Neuronal stem cell (in vitro differentiated cells): Measurements from ENCODE around the gene FRMD5.

Experiments used
- DNase-seq: peaks from one replicate; pipeline ENCODE4 v3.0.0-alpha.2; 2013; ENCODE audit warnings: low spot score
- H2AFZ ChIP-seq: one replicate; pipeline ENCODE4 v1.6.1; 2013; ENCODE audit warnings: mild to moderate bottlenecking, low read length, inconsistent platforms
- H2AK5ac ChIP-seq: 2 replicates; pipeline ENCODE4 v1.6.1; 2013; ENCODE audit warnings: low read depth, mild to moderate bottlenecking, inconsistent platforms, low read length, moderate library complexity, mixed read lengths
- H2BK120ac ChIP-seq: 2 replicates; pipeline ENCODE4 v1.6.1; 2013; ENCODE audit warnings: low read depth, mild to moderate bottlenecking, inconsistent platforms, low read length, moderate library complexity, mixed read lengths
- H2BK12ac ChIP-seq: one replicate; pipeline ENCODE4 v1.6.1; 2013; ENCODE audit warnings: low read length, inconsistent platforms
- H2BK15ac ChIP-seq: 2 replicates; pipeline ENCODE4 v1.6.1; 2013; ENCODE audit warnings: mild to moderate bottlenecking, low read length, inconsistent platforms, mixed read lengths
- H2BK5ac ChIP-seq: one replicate; pipeline ENCODE4 v1.6.1; 2013; ENCODE audit warnings: inconsistent platforms, mild to moderate bottlenecking, low read length, moderate library complexity
- H3K14ac ChIP-seq: one replicate; pipeline ENCODE4 v1.6.1; 2013; ENCODE audit warnings: low read length, inconsistent platforms
- H3K18ac ChIP-seq: 2 replicates; pipeline ENCODE4 v1.6.1; 2013; ENCODE audit warnings: low read length, inconsistent platforms
- H3K23ac ChIP-seq: 2 replicates; pipeline ENCODE4 v1.6.1; 2013; ENCODE audit warnings: low read depth, mild to moderate bottlenecking, mixed read lengths, low read length, inconsistent platforms; ENCODE audit not compliant: poor library complexity
- H3K27ac ChIP-seq: replicated peaks from 3 replicates; pipeline ENCODE4 v1.5.1; 2013; ENCODE audit warnings: low read length, inconsistent platforms
- H3K27me3 ChIP-seq, 3 experiments: 2 replicates each; pipeline ENCODE4 v1.6.1; 2013; ENCODE audit warnings: low read length in 3 of 3, mild to moderate bottlenecking in 2 of 3, inconsistent platforms in 1 of 3, low read depth in 1 of 3, mixed read lengths in 1 of 3, moderate library complexity in 1 of 3; ENCODE audit not compliant: control insufficient read depth in 3 of 3, insufficient read depth in 3 of 3
- H3K36me3 ChIP-seq, 2 donors: replicated peaks in 1 of 2; 2 replicates each; pipeline ENCODE4 v1.6.1; 2013; ENCODE audit warnings: low read length in 2 of 2; ENCODE audit not compliant: control insufficient read depth in 2 of 2, insufficient read depth in 2 of 2
- H3K4ac ChIP-seq: 2 replicates; pipeline ENCODE4 v1.6.1; 2013; ENCODE audit warnings: inconsistent platforms, mild to moderate bottlenecking, low read length, moderate library complexity
- H3K4me1 ChIP-seq, 2 donors: 1 replicate in 1 of 2; 2 replicates in 1 of 2; pipeline ENCODE4 v1.6.1; 2013; ENCODE audit warnings: low read length in 2 of 2, low read depth in 1 of 2; ENCODE audit not compliant: control insufficient read depth in 2 of 2, insufficient read depth in 1 of 2
- H3K4me2 ChIP-seq: one replicate; pipeline ENCODE4 v1.6.1; 2013; ENCODE audit warnings: mild to moderate bottlenecking, low read length, inconsistent platforms; ENCODE audit not compliant: insufficient read depth, poor library complexity, severe bottlenecking
- H3K4me3 ChIP-seq, 2 donors: 2 replicates each; pipeline ENCODE4 v1.5.1; 2013; ENCODE audit warnings: low read length in 2 of 2, mild to moderate bottlenecking in 2 of 2, inconsistent platforms in 1 of 2, moderate library complexity in 1 of 2
- H3K79me1 ChIP-seq: one replicate; pipeline ENCODE4 v1.6.1; 2013; ENCODE audit warnings: low read depth, mild to moderate bottlenecking, inconsistent platforms, low read length, moderate library complexity
- H3K9ac ChIP-seq: one replicate; pipeline ENCODE4 v1.6.1; 2013; ENCODE audit warnings: mild to moderate bottlenecking, low read depth, low read length, inconsistent platforms; ENCODE audit not compliant: poor library complexity
- H3K9me3 ChIP-seq, 2 donors: replicated peaks in 1 of 2; 2 replicates each; pipeline versions ENCODE3 to v1.6.1; 2013; ENCODE audit warnings: low read length in 2 of 2, mild to moderate bottlenecking in 2 of 2, inconsistent platforms in 1 of 2, low read depth in 1 of 2, mixed read lengths in 1 of 2, moderate library complexity in 1 of 2; ENCODE audit not compliant: control insufficient read depth in 2 of 2, insufficient read depth in 1 of 2
- H4K8ac ChIP-seq: one replicate; pipeline ENCODE4 v1.6.1; 2013; ENCODE audit warnings: low read depth, mild to moderate bottlenecking, inconsistent platforms, low read length, moderate library complexity
- H4K91ac ChIP-seq: one replicate; pipeline ENCODE4 v1.6.1; 2013; ENCODE audit warnings: low read length, low read depth, mild to moderate bottlenecking, inconsistent platforms; ENCODE audit not compliant: poor library complexity
- WGBS, 2 donors: extraction: QIAGEN DNeasy Blood & Tissue Kit; methylation state at CpG; one replicate each; pipeline ENCODE4 v1.1.7; 2013; ENCODE audit warnings: missing lambda C conversion rate in 2 of 2, mixed read lengths in 1 of 2; ENCODE audit not compliant: insufficient read length in 2 of 2, insufficient replicate concordance in 1 of 2; ENCODE audit errors: extremely low coverage in 2 of 2; 5-methylcytosine and 5-hydroxymethylcytosine counted together

FRMD5 gene

DNA sequence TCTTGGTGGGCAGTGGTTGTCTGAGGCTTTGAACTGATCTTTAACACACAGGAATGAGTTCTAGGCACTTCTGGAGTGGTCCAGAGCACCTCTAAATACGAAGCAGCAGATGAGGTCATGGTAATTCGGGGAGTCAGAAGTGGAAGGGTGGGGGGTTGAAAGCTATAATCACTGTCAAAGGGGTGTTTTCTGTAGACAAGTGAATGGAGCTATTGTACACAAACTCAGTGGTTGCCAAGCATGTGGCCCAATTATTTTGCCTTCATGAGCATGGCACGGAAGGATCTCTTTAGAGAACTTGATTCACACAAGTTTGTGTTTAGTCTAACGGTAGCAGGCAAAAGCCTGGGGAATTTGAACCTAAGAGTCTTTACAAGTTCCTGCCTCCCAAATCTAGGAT lies 6.3 kb downstream of the FRMD5 start:
- H3K27ac ChIP-seq = no peak overlapping the region
- H4K8ac ChIP-seq = no peak overlapping the region
- H3K27me3 ChIP-seq = peaks cover 0 to 28% (median 4%) of the 10 kb centered on the region in 3 experiments
- peaks cover 5 to 6% of the 10 kb centered on the region in 2 donors for H3K4me1 ChIP-seq
- no peak overlapping the region for H3K4me3 ChIP-seq
- no peak overlapping the region for H3K23ac ChIP-seq
- H3K79me1 ChIP-seq = no peaks in the 10 kb centered on the region
- H2AFZ ChIP-seq = no peak overlapping the region
- DNase-seq = no peak
- no peak overlapping the region for H2AK5ac ChIP-seq
- H3K4me2 ChIP-seq = no peak overlapping the region
- H3K4ac ChIP-seq = no peak overlapping the region
- no CpG with 5 or more reads among the region's 4 CpGs for WGBS, 2 donors
- H3K36me3 ChIP-seq = no peaks in the 10 kb centered on the region
- no peak overlapping the region for H3K9ac ChIP-seq
- H2BK120ac ChIP-seq = no peak overlapping the region
- H4K91ac ChIP-seq = no peak overlapping the region
- H3K18ac ChIP-seq = no peak overlapping the region
- H2BK5ac ChIP-seq = no peak overlapping the region
- H3K14ac ChIP-seq = no peak overlapping the region
- no peaks in the 10 kb centered on the region for H3K9me3 ChIP-seq
- H2BK12ac ChIP-seq = no peak overlapping the region
- no peak overlapping the region for H2BK15ac ChIP-seq

DNA sequence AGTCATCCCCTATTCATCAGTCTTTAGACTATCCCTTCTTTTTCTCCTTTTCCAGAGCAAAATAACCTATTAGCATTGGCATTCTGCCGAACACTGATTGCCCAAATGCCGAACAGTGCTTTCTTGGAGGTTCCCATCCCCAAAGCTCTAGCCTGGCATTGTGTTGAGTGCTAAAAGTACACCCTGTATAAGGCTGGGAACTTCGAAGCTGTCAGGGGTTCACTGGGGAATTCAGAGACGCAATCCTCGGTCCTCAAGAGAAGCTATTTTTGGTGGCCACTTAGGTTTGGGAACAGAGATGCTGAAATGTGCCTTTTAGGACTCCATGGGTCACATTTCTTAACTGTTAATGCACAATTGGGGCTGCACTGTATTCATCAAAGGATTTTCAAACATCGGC lies 8.4 kb downstream of the FRMD5 start:
- no peak overlapping the region for H4K8ac ChIP-seq
- H3K79me1 ChIP-seq = no peaks in the 10 kb centered on the region
- H3K14ac ChIP-seq = no peak overlapping the region
- no peak overlapping the region for H3K18ac ChIP-seq
- DNase-seq = no peak
- H2AK5ac ChIP-seq = no peak overlapping the region
- H3K23ac ChIP-seq = no peak overlapping the region
- no peak overlapping the region for H3K27ac ChIP-seq
- peaks cover 0 to 8% (median 0%) of the 10 kb centered on the region in 3 experiments for H3K27me3 ChIP-seq
- H2BK12ac ChIP-seq = no peak overlapping the region
- H2AFZ ChIP-seq = no peak overlapping the region
- no peaks in the 10 kb centered on the region for H3K9me3 ChIP-seq
- H2BK5ac ChIP-seq = no peak overlapping the region
- H3K4me3 ChIP-seq = no peak overlapping the region
- no peak overlapping the region for H3K9ac ChIP-seq
- peaks cover 0 to 3% of the 10 kb centered on the region in 2 donors for H3K4me1 ChIP-seq
- no peak overlapping the region for H4K91ac ChIP-seq
- no peak overlapping the region for H3K4me2 ChIP-seq
- H3K36me3 ChIP-seq = no peaks in the 10 kb centered on the region
- H2BK15ac ChIP-seq = no peak overlapping the region
- H3K4ac ChIP-seq = no peak overlapping the region
- H2BK120ac ChIP-seq = no peak overlapping the region
- WGBS, 2 donors = no CpG with 5 or more reads among the region's 6 CpGs

- Histone ChIP-seq H2AFZ (no peak overlapping the region), H2BK5ac (no peak overlapping the region), H3K9me3 (peaks cover 0 to 1% of the 10 kb centered on the region in 2 donors), H2BK12ac (no peak overlapping the region), H2BK15ac (no peak overlapping the region), H3K4me3 (no peak overlapping the region), H3K27ac (no peak overlapping the region), H3K4me2 (no peak overlapping the region), H3K27me3 (peaks cover 0 to 2% (median 0%) of the 10 kb centered on the region in 3 experiments), H3K23ac (no peak overlapping the region), H3K4me1 (no peaks in the 10 kb centered on the region), H3K79me1 (no peaks in the 10 kb centered on the region), H3K36me3 (no peaks in the 10 kb centered on the region), H3K14ac (no peak overlapping the region), H3K4ac (no peak overlapping the region), H3K9ac (no peak overlapping the region), H3K18ac (no peak overlapping the region), H4K8ac (no peak overlapping the region), H2BK120ac (no peak overlapping the region), H2AK5ac (no peak overlapping the region), H4K91ac (no peak overlapping the region)
- DNase-seq = no peak
- no CpG with 5 or more reads among the region's 4 CpGs for WGBS, 2 donors
Measured at GRCh38 chr15:44183363-44183762, 11.7 kb downstream of the FRMD5 start.

DNA sequence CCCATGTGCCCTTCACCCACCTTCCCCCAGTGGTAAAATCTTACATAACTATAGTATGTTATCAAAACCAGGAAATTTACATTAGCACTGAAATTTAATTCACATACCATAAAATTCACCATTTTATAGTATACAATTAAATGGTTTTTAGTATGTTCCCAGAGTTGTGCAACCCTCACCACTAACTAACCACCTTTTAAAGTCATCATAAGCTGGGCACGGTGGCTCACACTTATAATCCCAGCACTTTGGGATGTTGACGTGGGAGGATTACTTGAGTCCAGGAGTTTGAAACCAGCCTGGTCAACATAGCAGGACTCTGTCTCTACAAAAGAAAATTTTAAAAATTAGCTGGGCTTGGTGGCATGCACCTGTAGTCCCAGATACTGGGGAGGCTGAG lies 13.7 kb downstream of the FRMD5 start:
- H2BK5ac ChIP-seq = no peak overlapping the region
- peaks cover 0 to 2% (median 0%) of the 10 kb centered on the region in 3 experiments for H3K27me3 ChIP-seq
- no peak overlapping the region for H3K4me2 ChIP-seq
- no peak overlapping the region for H2BK15ac ChIP-seq
- no peak overlapping the region for H4K8ac ChIP-seq
- DNase-seq = no peak
- H3K4me3 ChIP-seq = no peak overlapping the region
- no peaks in the 10 kb centered on the region for H3K36me3 ChIP-seq
- H2BK12ac ChIP-seq = no peak overlapping the region
- H3K4ac ChIP-seq = no peak overlapping the region
- no peak overlapping the region for H3K23ac ChIP-seq
- no peak overlapping the region for H2AFZ ChIP-seq
- no peak overlapping the region for H3K27ac ChIP-seq
- no peak overlapping the region for H3K18ac ChIP-seq
- no CpG with 5 or more reads among the region's 2 CpGs for WGBS, 2 donors
- H3K4me1 ChIP-seq = no peaks in the 10 kb centered on the region
- no peak overlapping the region for H2AK5ac ChIP-seq
- H3K14ac ChIP-seq = no peak overlapping the region
- H4K91ac ChIP-seq = no peak overlapping the region
- no peaks in the 10 kb centered on the region for H3K79me1 ChIP-seq
- no peak overlapping the region for H2BK120ac ChIP-seq
- H3K9me3 ChIP-seq = peaks cover 0 to 1% of the 10 kb centered on the region in 2 donors
- H3K9ac ChIP-seq = no peak overlapping the region
